HepG2 (cell line): ENCODE results near the gene UBXN2A. TPM values are rescaled to one million over a fixed set of nuclear protein-coding genes. Genes with fewer than 3 reads are reported as not detected.

Experiments
- FOXC1 ChIP-seq: sonication (generic); formaldehyde crosslinking; IDR thresholded peaks from 2 replicates; pipeline ENCODE4 v1.8.0; 2022; ENCODE audit warnings: mild to moderate bottlenecking, missing genetic modification reagents, borderline replicate concordance
- HDAC1 ChIP-seq: sonication (generic); formaldehyde crosslinking; IDR thresholded peaks from 2 replicates; pipeline ENCODE4 v1.5.1; 2020; ENCODE audit warnings: mild to moderate bottlenecking, missing genetic modification reagents
- KDM3A ChIP-seq: IDR thresholded peaks from 2 replicates; pipeline ENCODE4 v1.6.1; 2018; ENCODE audit warnings: low read depth, missing compliant biosample characterization
- MEF2D ChIP-seq: sonication (generic); formaldehyde crosslinking; IDR thresholded peaks from 2 replicates; pipeline ENCODE4 v1.5.1; 2020; ENCODE audit warnings: mild to moderate bottlenecking, missing genetic modification reagents
- MIER3 ChIP-seq: IDR thresholded peaks from 2 replicates; pipeline ENCODE4 v1.6.1; 2016; ENCODE audit warnings: missing compliant biosample characterization, borderline replicate concordance
- RAD21 ChIP-seq: fragments of 450-650 bp; formaldehyde crosslinking; IDR thresholded peaks from 2 replicates; pipeline ENCODE4 v1.5.0; 2020; ENCODE audit warnings: mild to moderate bottlenecking
- SCMH1 ChIP-seq: sonication (generic); formaldehyde crosslinking; IDR thresholded peaks from 2 replicates; pipeline ENCODE4 v1.9.0; 2021; ENCODE audit warnings: missing genetic modification reagents, mild to moderate bottlenecking, borderline replicate concordance
- SUZ12 ChIP-seq: fragments of 150-350 bp; IDR thresholded peaks from 2 replicates; pipeline ENCODE4 v1.6.1; 2014; ENCODE audit warnings: low read depth, low read length
- TBX2 ChIP-seq: sonication (generic); formaldehyde crosslinking; IDR thresholded peaks from 2 replicates; pipeline ENCODE4 v1.5.0; 2020; ENCODE audit warnings: missing genetic modification reagents, mild to moderate bottlenecking, borderline replicate concordance
- ZNF160 ChIP-seq: sonication (generic); formaldehyde crosslinking; IDR thresholded peaks from 2 replicates; pipeline ENCODE4 v1.8.0; 2022; ENCODE audit warnings: mild to moderate bottlenecking, inconsistent platforms, missing genetic modification reagents
- ZNF33A ChIP-seq: sonication (generic); formaldehyde crosslinking; IDR thresholded peaks from 2 replicates; pipeline ENCODE4 v1.5.1; 2020; ENCODE audit warnings: missing genetic modification reagents, mild to moderate bottlenecking, moderate library complexity, borderline replicate concordance
- ZNF383 ChIP-seq: sonication (generic); formaldehyde crosslinking; IDR thresholded peaks from 2 replicates; pipeline ENCODE4 v1.4.0; 2020; ENCODE audit warnings: missing genetic modification reagents, mild to moderate bottlenecking, borderline replicate concordance
- ZNF816 ChIP-seq: sonication (generic); formaldehyde crosslinking; IDR thresholded peaks from 2 replicates; pipeline ENCODE4 v1.8.0; 2022; ENCODE audit warnings: missing genetic modification reagents, mild to moderate bottlenecking, borderline replicate concordance
- polyA plus RNA-seq, 8 experiments: library from polyadenylated mRNA; depleted of rRNA in 3 of 8; stranded (reverse) in 7 of 8; unstranded in 1 of 8; fragments of >200 nt; fragmentation: Illumina TruSeq in 4 of 8; extraction: Trizol in 4 of 8; gene quantifications; 2 replicates each; pipeline versions ENCODE4 v1.2.1 to v1.2.3, GENCODE V29; 2011 to 2016; ENCODE audit warnings: low read depth in 4 of 8, missing spikeins in 1 of 8, mixed read lengths in 1 of 8; ENCODE audit not compliant: insufficient read depth in 1 of 8
- total RNA-seq, 5 experiments: library from RNA; depleted of rRNA; stranded (reverse); fragments of >200 nt; fragmentation: Illumina TruSeq; extraction: Trizol; gene quantifications; 2 replicates each; pipeline ENCODE4 v1.2.3, GENCODE V29; 2016; ENCODE audit warnings: low read depth in 1 of 5
- TF ChIP-seq, protein P1 (sequence below): sonication (generic); formaldehyde crosslinking; conservative IDR thresholded peaks from 2 replicates; pipeline ENCODE4 v1.4.0; 2020; ENCODE audit warnings: missing genetic modification reagents
- TF ChIP-seq, protein P2 (sequence below): sonication (generic); formaldehyde crosslinking; IDR thresholded peaks from 2 replicates; pipeline ENCODE4 v1.5.0; 2020; ENCODE audit warnings: mild to moderate bottlenecking, missing genetic modification reagents
- TF ChIP-seq, protein P3 (sequence below): sonication (generic); formaldehyde crosslinking; IDR thresholded peaks from 2 replicates; pipeline ENCODE4 v1.5.0; 2020; ENCODE audit warnings: missing genetic modification reagents
- TF ChIP-seq, protein P4 (sequence below): sonication (generic); formaldehyde crosslinking; IDR thresholded peaks from 2 replicates; pipeline ENCODE4 v1.5.0; 2020; ENCODE audit warnings: mild to moderate bottlenecking, missing genetic modification reagents, borderline replicate concordance

Gene UBXN2A
- total and polyA plus RNA-seq, 2 of the 13 experiments (the other 11 are each of a cell fraction or from before 2014, with no cell fraction given): 8.3 to 20.9 TPM

DNA sequence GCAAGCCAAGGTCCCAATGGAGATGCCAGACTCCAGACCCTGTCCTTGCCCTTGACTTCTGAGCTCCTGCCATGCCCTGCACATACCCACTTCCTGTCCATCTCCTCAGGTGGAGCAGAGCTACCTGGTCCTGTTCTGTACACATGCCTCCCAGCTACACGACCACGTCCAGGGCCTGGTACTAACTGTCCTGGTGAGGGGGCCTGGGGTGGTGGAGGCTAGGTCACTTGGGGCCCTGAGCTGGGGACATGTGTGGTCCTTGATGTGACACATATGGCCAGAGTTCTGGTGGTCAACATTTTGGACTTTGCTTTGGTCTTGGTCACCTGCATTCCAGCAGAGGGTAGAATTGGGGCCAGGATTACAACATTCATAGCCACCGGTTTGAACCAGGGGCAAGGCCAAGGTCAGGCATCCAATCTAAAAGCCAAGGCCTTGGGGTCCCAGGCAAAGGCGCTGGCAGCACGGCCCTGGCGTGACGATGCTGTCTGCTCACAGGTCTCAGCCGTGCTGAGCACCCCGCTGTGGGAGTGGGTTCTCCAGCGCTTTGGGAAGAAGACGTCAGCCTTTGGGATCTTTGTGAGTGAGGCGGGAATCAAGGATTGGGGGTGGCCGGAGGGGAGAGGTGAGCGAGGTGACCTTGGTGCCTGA lies 82.2 kb downstream of the UBXN2A start (continued):
- TF ChIP-seq, protein P1, sequence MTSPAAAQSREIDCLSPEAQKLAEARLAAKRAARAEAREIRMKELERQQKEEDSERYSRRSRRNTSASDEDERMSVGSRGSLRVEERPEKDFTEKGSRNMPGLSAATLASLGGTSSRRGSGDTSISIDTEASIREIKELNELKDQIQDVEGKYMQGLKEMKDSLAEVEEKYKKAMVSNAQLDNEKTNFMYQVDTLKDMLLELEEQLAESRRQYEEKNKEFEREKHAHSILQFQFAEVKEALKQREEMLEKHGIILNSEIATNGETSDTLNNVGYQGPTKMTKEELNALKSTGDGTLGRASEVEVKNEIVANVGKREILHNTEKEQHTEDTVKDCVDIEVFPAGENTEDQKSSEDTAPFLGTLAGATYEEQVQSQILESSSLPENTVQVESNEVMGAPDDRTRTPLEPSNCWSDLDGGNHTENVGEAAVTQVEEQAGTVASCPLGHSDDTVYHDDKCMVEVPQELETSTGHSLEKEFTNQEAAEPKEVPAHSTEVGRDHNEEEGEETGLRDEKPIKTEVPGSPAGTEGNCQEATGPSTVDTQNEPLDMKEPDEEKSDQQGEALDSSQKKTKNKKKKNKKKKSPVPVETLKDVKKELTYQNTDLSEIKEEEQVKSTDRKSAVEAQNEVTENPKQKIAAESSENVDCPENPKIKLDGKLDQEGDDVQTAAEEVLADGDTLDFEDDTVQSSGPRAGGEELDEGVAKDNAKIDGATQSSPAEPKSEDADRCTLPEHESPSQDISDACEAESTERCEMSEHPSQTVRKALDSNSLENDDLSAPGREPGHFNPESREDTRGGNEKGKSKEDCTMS (CRISPR knock-in tag): no peak
- TF ChIP-seq TBX2 (CRISPR knock-in tag) (peak; percentile 85), HDAC1 (CRISPR knock-in tag) (peak; percentile 85), ZNF816 (CRISPR knock-in tag) (peak; percentile 60; the same call in 1 of the 2 replicates), MIER3 (CRISPR knock-in tag) (peak; percentile 73; the same call in 1 of the 2 replicates), SUZ12 (no peak), KDM3A (CRISPR knock-in tag) (peak; percentile 89), ZNF33A (CRISPR knock-in tag) (no peak), ZNF383 (CRISPR knock-in tag) (no peak), ZNF160 (CRISPR knock-in tag) (0 out of 2 replicates have a peak, but pooled peaks have one; percentile 51), RAD21 (CRISPR knock-in tag) (no peak; the same call in none of the 2 replicates), MEF2D (CRISPR knock-in tag) (peak; percentile 69; the same call in 1 of the 2 replicates), FOXC1 (CRISPR knock-in tag) (0 out of 2 replicates have a peak, but pooled peaks have one; percentile 72), SCMH1 (CRISPR knock-in tag) (no peak)
- TF ChIP-seq, protein P2, sequence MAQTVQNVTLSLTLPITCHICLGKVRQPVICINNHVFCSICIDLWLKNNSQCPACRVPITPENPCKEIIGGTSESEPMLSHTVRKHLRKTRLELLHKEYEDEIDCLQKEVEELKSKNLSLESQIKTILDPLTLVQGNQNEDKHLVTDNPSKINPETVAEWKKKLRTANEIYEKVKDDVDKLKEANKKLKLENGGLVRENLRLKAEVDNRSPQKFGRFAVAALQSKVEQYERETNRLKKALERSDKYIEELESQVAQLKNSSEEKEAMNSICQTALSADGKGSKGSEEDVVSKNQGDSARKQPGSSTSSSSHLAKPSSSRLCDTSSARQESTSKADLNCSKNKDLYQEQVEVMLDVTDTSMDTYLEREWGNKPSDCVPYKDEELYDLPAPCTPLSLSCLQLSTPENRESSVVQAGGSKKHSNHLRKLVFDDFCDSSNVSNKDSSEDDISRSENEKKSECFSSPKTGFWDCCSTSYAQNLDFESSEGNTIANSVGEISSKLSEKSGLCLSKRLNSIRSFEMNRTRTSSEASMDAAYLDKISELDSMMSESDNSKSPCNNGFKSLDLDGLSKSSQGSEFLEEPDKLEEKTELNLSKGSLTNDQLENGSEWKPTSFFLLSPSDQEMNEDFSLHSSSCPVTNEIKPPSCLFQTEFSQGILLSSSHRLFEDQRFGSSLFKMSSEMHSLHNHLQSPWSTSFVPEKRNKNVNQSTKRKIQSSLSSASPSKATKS (CRISPR knock-in tag): no peak
- TF ChIP-seq, protein P3, sequence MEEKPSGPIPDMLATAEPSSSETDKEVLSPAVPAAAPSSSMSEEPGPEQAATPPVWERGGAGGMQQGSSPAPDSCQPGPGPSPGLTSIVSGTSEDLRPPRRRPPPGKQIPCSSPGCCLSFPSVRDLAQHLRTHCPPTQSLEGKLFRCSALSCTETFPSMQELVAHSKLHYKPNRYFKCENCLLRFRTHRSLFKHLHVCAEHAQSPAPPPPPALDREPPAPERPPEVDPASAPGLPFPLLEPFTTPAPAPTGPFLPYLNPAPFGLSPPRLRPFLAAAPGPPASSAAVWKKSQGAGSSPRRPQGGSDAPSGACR: peak; percentile 60; the same call in 1 of the 2 replicates
- TF ChIP-seq, protein P4, sequence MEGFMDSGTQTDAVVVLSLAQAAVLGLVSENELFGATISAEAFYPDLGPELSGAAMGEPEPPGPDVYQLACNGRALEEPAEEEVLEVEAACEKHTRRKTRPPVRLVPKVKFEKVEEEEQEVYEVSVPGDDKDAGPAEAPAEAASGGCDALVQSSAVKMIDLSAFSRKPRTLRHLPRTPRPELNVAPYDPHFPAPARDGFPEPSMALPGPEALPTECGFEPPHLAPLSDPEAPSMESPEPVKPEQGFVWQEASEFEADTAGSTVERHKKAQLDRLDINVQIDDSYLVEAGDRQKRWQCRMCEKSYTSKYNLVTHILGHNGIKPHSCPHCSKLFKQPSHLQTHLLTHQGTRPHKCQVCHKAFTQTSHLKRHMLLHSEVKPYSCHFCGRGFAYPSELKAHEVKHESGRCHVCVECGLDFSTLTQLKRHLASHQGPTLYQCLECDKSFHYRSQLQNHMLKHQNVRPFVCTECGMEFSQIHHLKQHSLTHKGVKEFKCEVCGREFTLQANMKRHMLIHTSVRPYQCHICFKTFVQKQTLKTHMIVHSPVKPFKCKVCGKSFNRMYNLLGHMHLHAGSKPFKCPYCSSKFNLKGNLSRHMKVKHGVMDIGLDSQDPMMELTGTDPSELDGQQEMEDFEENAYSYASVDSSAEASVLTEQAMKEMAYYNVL: peak; percentile 59; the same call in 1 of the 2 replicates
